Glutamatergic neuron (in vitro differentiated cells): ENCODE measurements around the gene FBXO33. TPM values are rescaled to one million over a fixed set of nuclear protein-coding genes. Genes with fewer than 3 reads are reported as not detected.

ENCODE experiments used
- DNase-seq: peaks from one replicate; pipeline ENCODE4 v3.0.0; 2022
- H3K27ac Mint-ChIP-seq: one replicate; pipeline ENCODE4 v1.8.0; 2020; ENCODE audit warnings: mild to moderate bottlenecking, mixed read lengths, inconsistent platforms; ENCODE audit not compliant: unreplicated experiment
- H3K27me3 Mint-ChIP-seq: one replicate; pipeline ENCODE4 v1.8.0; 2020; ENCODE audit warnings: mild to moderate bottlenecking, moderate library complexity, mixed read lengths, inconsistent platforms; ENCODE audit not compliant: unreplicated experiment
- H3K36me3 Mint-ChIP-seq: one replicate; pipeline ENCODE4 v1.8.0; 2020; ENCODE audit warnings: mild to moderate bottlenecking, mixed read lengths, inconsistent platforms; ENCODE audit not compliant: unreplicated experiment
- H3K4me1 Mint-ChIP-seq: one replicate; pipeline ENCODE4 v1.8.0; 2020; ENCODE audit warnings: mild to moderate bottlenecking, low read depth, mixed read lengths, inconsistent platforms; ENCODE audit not compliant: unreplicated experiment
- H3K4me3 Mint-ChIP-seq: one replicate; pipeline ENCODE4 v1.8.0; 2020; ENCODE audit warnings: mild to moderate bottlenecking, mixed read lengths, inconsistent platforms; ENCODE audit not compliant: unreplicated experiment
- H3K9me3 Mint-ChIP-seq: one replicate; pipeline ENCODE4 v1.8.0; 2020; ENCODE audit warnings: mild to moderate bottlenecking, moderate library complexity, mixed read lengths, inconsistent platforms; ENCODE audit not compliant: unreplicated experiment
- CTCF ChIP-seq: fragments of 200-600 bp; sonication (generic); IDR thresholded peaks from one replicate; pipeline ENCODE4 v1.5.0; 2021; ENCODE audit not compliant: partially characterized antibody, unreplicated experiment
- total RNA-seq: library from RNA; stranded (reverse); fragmentation: NEBNext Ultra II Directional; extraction: Animal tissue kit (Norgen Biotek cat#: 25700); gene quantifications from one replicate; pipeline ENCODE4 v1.2.1, GENCODE V29; 2021; ENCODE audit not compliant: unreplicated experiment

Gene FBXO33
- total RNA-seq, 1 donor from 2014 or later = 4.7 TPM

DNA sequence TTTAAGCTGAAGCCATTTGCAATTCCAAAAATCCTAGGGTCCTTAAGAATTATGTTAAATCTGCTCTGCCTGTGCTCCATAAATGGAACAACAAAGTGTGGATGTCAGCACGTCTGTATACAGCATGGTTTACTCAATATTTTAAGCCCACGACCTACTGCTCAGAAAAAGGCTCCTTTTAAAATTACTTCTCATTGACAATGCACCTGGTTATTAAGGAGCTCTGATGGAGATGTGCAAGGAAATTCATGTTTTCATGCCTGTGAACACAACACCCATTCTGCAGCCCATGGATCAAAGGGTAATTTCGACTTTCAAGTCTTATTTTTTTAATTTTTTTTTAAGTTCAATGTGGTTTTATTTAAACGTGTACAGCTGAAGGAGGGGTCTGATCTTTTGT lies 48.1 kb downstream of the FBXO33 start:
- Mint-ChIP-seq H3K27me3 (no peaks in the 10 kb centered on the region), H3K27ac (no peak overlapping the region), H3K4me1 (no peaks in the 10 kb centered on the region), H3K36me3 (peaks cover 4% of the 10 kb centered on the region), H3K4me3 (no peak overlapping the region), H3K9me3 (no peaks in the 10 kb centered on the region)
- DNase-seq = no peak
- no peak for TF ChIP-seq CTCF

DNA sequence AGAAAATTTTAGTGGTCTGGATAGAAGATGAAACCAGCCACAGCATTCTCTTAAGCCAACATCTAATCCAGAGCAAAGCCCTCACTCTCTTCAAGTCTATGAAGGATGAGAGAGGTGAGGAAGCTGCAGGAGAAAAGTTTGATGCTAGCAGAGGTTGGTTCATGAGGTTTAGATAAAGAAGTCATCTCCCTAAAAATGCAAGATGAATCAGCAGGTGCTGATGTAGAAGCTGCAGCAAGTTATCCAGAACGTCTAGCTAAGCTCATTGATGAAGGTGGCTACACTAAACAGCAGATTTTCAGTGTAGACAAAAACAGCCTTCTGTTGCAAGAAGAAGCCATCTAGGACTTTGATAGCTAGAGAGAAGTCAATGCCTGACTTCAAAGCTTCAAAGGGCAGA lies 48.5 kb downstream of the FBXO33 start:
- Mint-ChIP-seq H3K4me1 (no peaks in the 10 kb centered on the region), H3K9me3 (no peaks in the 10 kb centered on the region), H3K36me3 (peaks cover 4% of the 10 kb centered on the region), H3K27me3 (no peaks in the 10 kb centered on the region), H3K4me3 (no peak overlapping the region), H3K27ac (no peak overlapping the region)
- TF ChIP-seq CTCF = no peak
- no peak for DNase-seq

DNA sequence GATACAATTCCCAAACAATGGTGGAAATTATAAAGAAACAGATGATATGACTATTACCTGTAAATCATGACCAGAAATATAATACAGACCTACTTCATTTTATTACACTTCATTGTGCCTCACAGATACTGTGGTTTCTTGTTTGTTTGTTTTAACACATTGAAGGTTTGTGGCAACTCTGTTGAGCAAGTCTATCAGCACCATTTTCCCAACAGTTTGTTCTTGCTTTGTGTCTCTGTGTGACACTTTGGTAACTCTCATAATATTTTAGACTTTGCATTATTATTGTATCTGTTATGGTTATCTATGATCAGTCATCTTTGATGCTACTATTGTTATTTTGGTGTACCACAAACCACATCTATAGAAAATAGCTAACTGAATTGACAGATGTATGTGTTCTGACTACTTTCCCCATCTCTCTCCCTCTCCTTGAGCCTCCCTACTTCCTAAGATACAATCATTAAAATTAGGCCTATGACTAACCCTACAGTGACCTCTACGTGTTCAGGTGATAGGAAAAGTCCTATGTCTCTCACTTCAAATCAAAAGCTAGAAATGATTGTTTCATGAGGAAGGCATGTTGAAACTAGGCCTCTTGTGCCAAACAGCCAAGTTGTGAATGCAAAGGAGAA lies 49.1 kb downstream of the FBXO33 start:
- no peak for TF ChIP-seq CTCF
- no peak overlapping the region for H3K27ac Mint-ChIP-seq
- no peak for DNase-seq

DNA sequence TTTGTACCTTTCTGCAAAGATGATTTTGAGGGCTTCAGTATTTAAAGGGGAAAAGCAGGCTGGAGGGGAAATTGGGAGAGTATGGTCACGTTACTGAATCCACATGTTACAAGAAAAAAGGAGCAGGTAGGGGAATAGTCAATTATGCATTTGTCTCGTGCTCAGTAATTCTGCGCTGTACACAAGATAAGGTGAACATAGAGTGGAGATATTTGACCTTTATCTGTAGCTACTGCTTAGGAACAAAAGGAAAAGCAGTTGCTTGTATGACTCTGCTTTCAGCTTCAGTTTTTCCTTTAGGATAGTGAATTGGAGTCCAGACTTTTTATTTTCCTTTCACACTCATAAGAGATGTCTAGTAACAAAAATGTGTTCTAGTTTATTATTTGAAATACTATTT lies 49.8 kb downstream of the FBXO33 start:
- H3K4me3 Mint-ChIP-seq = no peak overlapping the region
- DNase-seq = no peak
- H3K9me3 Mint-ChIP-seq = no peaks in the 10 kb centered on the region
- peaks cover 4% of the 10 kb centered on the region for H3K36me3 Mint-ChIP-seq
- no peaks in the 10 kb centered on the region for H3K27me3 Mint-ChIP-seq
- H3K27ac Mint-ChIP-seq = no peak overlapping the region
- no peaks in the 10 kb centered on the region for H3K4me1 Mint-ChIP-seq
- TF ChIP-seq CTCF = no peak

More for the DNA sequence above, 49.1 kb downstream of the FBXO33 start:
- H3K27me3 Mint-ChIP-seq = no peaks in the 10 kb centered on the region
- H3K9me3 Mint-ChIP-seq = no peaks in the 10 kb centered on the region
- H3K36me3 Mint-ChIP-seq = peaks cover 4% of the 10 kb centered on the region
- no peak overlapping the region for H3K4me3 Mint-ChIP-seq
- no peaks in the 10 kb centered on the region for H3K4me1 Mint-ChIP-seq

- H3K36me3 Mint-ChIP-seq = peaks cover under 1% of the 10 kb centered on the region
- no peak for DNase-seq
- no peak overlapping the region for H3K4me3 Mint-ChIP-seq
- H3K27ac Mint-ChIP-seq = no peak overlapping the region
- no peaks in the 10 kb centered on the region for H3K9me3 Mint-ChIP-seq
- no peaks in the 10 kb centered on the region for H3K27me3 Mint-ChIP-seq
- H3K4me1 Mint-ChIP-seq = no peaks in the 10 kb centered on the region
- TF ChIP-seq CTCF = no peak
Measured at GRCh38 chr14:39381366-39381765, 50.9 kb downstream of the FBXO33 start.
